ENCODE measurements around the gene LDLRAD2.
"Not testable (repeated sequence)": the region's sequence is repeated elsewhere in the genome, so short reads cannot be mapped to it uniquely, and the experiment has no call there.

The LDLRAD2 gene

DNA sequence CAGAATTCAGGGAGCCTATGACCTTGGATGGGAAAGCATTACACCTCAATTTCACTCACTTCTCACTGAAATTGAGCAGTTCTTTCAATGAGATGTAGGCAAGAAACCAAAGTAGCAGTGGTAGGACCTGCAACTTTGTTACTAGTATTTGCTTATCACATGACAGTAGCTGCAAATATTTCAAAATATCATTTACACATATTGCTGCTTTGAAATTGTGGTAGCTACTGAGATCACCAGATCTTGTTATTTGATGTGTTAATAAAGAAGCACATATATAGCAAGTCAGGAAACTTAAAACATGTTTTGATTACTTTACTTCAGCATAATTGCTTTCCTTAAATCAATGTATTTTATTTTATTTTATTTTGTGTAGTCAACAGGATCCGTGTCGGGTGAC lies 12.9 kb downstream of the LDLRAD2 start:
- no peak for DNase-seq

DNA sequence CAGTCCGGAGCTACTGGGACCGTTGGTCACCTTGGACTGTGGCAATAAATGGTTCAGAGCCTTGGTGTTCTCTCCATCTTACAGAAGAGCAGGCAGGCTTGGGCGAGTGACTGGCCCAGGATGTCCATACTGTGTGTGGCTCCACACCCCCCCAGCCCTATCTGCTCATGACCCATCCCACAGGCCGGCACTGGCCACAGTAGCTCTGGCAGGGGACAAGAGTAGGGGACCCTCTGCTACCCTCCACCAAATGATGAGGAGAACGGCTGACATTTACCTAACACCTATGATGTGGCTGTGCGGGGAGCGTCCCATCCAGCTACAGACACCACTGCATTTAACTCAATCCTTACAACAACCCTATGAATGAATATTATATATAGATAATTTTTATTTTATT lies 13.3 kb downstream of the LDLRAD2 start:
- no peak for DNase-seq

DNA sequence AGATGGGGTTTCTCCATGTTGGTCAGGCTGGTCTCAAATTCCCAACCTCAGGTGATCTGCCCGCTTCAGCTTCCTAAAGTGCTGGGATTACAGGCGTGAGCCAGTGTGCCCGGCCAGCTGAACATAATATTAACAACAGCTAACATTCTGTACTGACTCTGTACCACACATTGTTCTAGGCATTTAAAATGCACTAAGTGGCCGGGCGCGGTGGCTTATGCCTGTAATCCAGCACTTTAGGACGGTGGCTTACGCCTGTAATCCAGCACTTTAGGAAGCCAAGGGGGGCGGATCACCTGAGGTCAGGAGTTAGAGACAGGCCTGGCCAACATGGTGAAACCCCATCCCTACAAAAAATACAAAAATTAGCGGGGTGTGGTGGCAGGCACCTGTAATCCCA lies 14.6 kb downstream of the LDLRAD2 start:
- DNase-seq = not testable (repeated sequence)

DNA sequence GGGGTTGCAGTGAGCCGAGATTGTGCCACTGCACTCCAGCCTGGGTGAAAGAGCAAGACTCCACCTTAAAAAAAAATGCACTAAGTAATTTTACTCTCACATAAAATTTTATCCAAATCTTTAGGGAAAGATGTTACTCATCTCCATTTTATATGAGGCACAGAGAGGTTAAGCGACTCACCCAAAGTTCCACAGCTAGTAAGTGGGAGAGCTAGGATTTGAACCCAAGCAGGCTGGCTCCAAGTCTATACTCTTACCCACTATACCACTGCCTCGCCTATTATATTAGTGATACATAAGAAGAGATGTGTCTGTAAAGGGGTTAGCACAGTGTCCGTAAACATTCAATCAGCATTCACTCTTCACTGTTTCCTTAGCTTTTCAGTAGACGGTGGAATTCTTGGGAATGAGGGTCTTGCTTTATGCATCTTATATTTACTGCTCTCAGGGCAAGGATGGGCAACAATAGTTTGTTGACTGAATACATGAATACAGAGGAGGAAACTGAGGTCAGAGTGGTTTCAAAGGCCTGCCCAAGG lies 15.1 kb downstream of the LDLRAD2 start:
- DNase-seq = no peak

DNA sequence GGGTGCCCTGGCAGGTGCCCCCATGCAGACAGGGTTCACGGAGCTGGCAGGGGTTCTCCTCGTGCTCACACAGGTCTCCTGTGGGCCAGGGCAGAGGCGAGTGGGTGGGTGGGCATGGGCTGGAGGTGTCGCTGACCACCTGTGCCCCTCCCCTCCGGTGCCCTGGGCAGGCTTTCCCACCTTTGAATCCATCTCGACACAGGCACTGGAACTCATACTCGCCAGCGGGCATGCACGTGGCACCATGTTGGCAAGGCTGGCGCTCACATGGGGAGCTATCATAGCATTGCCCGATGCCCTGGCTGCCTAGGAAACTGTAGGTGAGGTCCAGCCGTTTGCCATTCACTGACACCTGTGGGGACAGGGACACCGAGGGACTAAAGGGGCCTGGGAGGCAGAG lies 16.0 kb downstream of the LDLRAD2 start:
- no peak for DNase-seq

DNA sequence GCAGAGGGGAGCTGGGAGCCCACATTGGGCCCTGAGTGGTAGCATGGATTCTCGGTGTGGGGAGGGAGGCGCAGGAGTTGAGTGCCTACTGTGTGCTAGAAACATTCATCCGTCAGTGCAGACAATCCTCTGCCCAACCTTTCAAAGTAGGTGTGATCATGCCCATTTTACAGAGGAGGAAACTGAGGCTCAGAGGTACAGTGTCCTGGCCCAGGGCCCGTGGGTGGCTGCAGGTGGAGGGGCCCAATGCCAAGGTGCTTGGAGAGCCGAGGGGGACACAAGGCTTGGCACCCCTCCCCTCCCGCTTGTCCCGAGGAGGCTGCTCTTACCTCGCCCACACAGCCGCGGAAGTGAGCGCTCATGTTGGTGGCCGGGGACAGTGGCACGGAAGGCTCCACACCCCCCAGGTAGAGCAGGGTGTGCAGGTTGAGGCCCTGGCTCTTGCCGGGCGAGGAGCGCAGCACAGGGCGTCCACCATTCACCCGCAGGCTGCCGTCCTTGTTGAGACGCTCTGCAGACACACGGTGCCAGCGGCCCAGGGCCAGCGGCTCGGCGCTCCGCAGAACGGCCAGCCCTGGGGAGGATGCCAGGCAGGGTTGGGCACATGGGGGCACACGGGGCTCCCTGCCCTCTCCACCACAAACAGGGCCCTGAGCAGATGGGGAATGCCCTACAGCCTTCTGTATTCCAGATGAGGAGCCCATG lies 16.6 kb downstream of the LDLRAD2 start:
- no peak for DNase-seq

DNA sequence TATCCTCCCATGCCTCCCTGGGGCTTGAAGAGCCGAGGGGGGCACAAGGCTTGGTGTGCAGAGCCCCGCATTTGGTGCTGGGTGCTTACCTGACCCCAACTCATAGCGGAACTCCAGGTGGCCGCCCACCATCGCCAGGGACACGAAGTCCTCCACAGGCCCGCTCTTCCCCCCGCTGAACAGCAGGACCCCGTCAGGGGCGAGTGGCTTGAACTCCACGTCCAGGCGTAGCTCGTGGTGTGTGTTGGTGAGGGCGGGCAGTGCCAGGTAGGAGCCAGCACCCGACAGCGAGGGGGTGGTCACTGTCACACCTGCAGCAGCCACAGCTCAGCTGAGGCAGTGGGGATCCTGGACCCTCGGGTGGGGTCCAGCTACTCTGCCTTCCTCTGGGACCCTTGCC lies 17.2 kb downstream of the LDLRAD2 start:
- DNase-seq = no peak

DNA sequence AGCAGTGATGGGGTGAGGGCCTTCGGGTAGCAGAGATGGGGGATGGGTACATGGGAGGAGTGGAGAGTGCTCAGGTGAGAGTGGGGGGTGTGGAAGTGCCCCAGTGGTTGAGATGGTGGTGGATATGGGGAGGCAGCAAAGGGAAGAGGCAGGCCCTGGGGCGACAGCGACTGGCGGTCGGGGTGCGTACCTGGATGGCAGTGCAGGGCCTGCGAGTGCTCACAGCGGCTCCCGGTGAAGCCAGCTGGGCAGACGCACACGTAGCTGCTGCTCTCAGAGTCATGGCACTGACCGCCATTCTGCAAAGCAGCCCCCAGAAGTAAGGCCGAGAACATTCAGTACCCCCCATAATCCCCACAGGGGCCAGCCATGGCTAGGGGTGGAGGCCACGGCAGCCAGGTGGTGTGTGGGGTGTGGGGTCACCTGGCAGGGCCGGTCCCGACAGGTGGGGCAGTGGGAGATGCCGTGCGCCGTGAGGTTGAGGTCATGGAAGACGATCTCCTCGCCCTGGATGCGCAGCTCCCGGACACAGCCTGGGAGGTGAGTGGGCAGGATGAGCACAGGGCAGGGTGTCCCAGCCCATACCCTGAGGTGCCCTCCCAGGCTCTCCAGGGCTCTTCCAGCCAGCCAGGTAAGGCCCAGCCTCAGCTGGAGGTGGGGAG lies 18.9 kb downstream of the LDLRAD2 start:
- no peak for DNase-seq

DNA sequence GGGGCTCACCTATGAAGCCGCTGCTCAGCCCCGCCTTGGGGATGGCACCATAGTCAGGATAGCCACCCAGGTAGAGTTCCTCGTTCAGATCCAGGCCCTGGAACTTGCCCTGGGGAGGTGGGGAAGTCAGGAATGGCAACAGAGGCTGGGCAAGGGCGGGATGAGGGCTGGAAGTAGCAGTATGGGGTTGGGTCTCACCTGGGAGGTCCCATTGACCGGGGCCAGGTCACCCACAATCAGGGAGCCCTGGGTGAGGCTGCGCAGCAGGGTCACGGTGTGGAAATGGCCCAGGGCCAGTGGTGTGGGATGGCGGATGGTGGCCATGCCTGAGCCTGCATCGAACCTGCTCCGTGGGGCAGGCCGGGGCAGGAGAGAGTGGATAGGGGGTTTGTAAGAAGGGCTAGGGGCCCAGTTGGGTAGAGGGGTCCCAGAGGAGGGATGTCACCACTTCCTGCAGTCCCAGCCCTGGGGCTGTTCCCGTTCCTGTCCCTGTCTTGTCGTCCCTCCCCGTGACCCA lies 19.4 kb downstream of the LDLRAD2 start:
- no peak for DNase-seq

DNA sequence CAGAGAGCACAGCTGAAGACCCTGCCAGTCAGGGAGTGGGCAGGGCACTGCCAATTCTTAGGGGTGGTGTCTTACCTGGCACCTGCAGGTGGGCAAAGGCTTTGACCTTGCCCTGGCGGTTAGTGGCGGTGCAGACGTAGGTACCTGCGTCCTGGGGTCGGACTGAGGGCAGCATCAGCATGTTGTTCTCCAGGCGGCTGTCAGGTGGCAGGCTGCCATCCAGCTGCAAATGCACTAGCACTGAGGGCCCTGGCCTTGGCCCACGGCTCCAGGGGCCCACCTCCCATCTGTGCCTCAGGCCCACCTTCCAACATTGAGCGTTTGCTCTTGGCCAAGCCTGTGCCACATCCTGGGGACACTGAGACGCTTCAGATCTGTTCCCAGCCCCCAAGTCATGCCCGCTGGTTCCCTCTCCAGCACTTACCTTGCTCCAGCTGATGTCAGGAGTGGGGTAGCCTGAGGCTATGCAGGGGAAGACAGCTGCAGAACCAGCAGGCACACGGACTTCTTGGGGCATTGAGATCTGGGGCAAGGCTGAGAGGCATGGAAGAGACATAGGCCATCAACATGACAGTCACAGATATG lies 21.4 kb downstream of the LDLRAD2 start:
- DNase-seq = no peak

DNA sequence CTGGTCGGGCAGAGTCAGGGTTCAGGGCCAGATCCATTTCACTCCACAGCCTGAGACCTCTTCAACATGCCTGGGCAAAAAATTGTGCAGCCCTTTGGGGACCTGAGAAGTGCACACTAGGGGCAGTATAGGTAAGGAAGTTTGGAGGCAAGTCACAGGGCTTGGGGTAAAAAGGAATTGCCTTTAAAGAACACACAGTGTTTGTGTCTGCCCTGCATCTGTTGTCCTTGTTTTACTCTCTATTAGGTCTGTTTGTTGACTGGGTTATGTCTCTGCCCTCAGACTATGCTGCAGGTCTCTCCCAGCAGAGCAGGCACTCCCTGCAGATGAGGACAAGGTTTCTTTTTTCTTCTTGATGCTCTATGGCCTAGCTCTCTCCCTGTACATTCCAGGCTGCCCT lies 22.0 kb downstream of the LDLRAD2 start:
- no peak for DNase-seq

DNA sequence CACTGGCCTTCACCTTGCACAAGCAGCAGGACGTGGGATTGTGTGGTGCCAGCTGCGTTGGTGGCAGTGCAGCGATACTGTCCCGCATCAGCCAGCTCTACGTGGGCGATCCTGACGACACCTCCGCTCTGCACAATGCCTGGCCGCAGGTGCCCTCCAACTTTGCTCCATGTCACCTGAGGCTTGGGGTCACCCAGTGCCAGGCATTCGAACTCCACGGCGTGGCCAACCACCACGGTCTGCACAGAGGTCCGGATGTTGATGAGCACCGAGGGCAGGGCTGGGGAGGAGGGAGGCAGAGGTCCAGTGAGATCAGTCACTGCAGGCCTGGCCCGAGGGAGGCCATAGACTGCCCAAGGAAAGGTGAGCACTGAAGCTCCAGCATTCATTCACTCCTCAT lies 22.6 kb downstream of the LDLRAD2 start:
- no peak for DNase-seq

DNA sequence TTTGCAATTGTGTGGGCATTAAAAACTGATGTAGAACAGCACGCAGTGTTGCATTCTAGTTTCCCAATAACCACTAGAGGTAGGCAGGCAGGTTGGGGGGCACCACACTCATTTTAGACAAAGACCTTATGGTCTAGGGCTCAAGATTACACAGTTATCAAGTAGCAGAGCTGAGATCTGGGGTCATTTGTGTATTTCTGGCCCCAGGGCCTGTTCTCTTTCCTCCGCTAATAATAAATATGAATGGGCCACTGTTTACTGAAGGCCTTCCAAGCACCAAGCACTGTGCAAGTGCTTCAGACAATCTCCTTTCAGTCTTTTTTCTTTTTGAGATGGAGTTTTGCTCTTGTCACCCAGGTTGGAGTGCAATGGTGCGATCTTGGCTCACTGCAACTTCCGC lies 23.9 kb downstream of the LDLRAD2 start:
- no peak for DNase-seq

DNA sequence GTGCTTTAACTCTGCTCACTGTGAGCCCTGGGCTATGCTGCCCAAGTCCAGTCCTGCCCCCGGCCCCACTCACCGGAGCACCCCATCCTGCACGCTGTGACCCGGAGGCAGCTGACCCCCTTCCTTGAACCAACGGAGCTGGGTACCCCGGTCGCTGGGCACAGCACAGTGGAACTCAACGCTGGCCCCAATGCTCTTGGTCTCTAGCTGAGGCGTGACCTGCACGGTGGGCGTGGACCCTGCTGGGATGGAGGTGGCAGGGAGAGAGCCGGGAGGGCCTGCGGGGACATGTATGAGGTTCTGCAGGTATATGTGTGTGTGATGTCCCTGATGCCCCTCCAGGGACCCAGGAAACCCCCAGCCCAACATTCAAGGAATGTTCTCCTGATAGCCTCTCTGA lies 24.7 kb downstream of the LDLRAD2 start:
- DNase-seq = no peak

DNA sequence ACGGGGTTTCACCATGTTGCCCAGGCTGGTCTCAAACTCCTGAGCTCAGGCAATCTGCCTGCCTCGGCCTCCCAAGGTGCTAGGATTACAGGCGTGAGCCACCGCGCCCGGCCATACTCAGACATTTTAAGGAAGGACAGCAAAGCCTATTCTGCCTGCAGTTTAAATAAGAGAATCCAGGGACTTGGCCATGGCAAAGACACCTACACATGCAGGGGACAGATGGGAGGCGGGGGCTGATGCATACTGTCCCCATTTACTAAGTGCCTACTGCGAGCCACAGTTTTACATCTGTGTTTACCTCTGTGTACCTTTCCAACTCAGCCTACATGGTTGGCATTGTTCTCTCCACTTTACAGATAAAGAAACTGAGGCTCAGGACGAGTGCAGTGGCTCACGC lies 25.4 kb downstream of the LDLRAD2 start:
- no peak for DNase-seq

DNA sequence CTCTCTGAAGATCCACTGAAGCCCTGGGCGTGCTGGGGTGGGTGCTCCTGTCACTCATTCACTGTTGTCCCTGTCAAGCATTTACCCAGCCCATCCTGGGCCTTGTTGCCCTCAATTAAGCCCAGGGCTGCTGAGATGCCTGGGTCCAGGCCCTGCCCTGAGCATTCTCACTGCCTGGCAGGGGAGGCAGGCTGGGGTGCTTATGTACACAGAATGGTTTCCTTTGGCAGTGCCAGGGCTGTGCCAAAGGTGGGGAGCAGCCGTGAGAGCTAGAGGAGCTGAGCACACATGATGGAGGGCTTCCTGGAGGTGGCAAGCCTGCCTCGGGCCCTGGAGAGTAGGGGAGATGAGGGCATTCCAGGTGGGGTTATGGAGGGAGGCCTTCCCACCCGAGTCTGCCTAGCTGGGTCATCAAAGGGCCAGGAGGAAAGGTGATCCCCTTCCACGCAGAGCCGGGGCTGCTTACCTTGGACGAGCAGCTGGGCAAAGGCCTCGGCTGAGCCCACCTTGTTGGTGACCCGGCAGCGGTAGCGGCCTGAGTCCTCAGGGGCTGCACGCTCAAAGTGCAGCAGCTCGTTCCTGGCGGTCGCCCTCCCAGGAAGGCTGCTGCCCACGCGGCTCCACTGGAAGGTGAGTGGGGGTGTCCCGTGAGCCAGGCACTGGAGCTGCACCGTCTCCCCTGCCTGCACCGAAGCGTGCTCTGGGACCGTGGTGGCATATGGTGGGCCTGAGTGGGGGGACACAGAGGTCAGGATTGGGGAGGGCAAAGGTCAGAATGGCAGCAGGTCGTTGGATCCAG lies 26.5 kb downstream of the LDLRAD2 start:
- no peak for DNase-seq

DNA sequence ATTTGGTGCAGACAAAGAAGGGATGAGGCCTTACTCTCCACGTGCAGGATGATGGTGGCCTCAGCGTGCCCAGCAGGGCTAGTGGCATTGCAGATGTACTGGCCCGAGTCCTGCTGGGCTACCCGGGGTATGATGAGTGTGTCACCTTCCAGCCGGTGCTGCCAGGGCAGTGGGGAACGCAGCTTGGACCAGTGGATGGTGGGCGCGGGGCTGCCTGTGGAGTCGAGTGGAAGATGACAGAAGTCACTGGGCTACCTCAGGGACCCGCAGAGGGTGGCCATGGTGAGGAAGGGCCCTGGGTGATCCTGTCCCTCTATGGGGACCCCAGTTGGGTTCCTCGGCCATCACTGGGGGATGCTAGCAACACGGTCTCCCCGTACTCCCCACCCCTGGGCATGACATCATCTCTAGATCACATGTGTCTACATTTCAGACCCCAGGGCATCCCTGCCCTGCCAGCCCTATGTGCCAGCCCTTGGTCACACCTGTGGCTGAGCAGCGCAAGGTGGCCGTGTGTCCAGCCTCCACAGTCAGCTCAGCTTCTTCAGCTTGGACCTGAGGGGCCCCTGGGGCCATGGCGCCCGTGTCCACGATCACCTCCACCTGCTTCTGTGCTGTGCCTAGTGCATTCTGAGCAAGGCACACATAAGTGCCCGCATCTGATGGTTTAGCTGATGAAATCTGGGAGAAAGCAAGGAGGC lies 27.4 kb downstream of the LDLRAD2 start:
- no peak for DNase-seq

DNA sequence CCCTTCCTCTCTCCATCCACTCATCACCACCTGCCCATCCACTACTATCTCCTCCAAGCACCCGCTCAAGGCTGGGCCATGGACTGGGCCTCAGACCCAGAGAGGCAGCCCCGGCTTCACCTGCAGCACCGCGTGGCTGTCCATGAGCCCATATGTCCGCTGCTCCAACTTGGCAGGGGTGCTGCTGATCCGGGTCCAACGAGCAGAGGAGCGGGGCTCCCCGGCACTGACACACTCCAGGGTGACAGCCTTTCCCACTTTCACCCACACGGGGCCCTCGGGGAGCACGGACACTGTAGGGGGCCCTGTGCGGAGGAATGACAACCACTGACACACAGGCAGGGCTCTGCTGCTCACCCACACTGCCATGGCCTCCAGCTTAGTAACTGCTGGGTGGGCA lies 28.9 kb downstream of the LDLRAD2 start:
- no peak for DNase-seq

DNA sequence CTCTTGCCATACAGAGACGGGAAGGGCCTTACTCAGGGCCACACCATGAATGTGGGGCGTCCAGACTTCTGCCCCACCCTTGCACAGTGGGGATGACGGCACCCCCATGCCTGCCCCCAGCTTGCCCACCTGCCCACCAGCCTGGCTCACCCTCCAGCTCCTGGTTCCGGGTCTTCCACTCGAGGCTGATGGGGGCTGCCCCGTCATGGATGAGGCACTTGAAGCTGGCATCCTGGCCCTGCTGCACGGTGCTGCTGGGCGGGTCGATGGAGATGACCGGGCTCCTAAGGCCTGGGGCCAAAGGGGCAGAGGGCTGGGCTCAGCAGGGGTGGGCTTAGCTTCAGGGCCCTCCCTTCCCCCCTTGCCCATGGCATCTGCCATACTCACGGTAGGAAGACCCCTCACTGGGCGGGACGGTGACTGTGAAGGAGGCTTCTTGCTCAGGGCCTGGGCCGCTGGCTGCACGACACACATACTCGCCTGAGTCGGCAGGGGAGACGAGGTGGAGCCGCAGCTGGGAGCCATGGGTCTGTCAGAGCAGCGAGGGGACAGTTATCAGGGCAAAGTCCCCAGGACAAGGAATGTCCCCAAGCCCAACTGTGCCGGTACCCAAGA lies 29.9 kb downstream of the LDLRAD2 start:
- DNase-seq = no peak

DNA sequence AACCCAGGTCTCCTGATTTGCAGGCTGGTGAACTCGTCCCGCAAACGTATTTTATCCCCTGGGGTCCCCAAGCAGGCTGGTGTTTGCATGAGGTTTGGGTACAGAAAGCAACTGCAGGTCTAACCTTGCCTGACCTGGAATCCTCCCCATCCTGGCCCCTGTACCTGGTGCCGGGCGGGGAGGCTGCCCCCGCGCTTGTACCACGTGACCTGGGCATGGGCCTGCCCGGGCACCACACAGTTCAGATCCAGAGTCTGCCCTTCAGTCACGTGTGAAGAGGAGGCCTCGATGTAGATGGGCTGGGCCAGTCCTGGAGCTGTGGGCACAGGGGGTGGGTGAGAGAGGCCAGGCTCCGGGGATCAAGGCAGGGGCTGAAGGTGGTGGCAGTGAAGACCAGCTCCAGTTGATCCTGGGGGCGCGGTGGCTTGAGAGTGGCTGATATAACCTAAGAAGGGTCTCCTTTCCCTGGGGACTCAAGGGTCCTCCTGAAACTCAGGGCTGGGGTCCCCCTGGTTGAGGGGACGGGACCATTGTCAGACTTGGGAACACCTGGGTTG lies 30.6 kb downstream of the LDLRAD2 start:
- DNase-seq = no peak

DNA sequence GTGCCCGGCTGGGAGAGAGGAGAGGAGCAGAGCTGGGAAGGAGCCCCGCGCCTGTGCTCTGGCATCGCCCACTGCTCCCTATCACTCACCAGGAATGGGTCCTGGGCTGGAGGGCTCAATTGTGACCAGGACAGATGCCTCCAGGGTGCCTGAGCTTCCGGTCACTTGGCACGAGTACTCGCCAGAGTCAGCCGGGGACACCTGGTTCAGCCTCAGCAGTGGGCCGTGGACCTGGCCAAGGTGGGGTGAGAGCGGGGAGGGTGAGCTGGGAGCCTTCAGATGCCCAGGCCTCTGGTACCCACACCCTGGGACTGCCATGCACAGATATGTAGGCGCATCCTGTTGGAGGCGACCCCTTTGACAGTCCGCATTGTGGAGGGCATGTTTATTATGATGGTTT lies 31.1 kb downstream of the LDLRAD2 start:
- DNase-seq = no peak

DNA sequence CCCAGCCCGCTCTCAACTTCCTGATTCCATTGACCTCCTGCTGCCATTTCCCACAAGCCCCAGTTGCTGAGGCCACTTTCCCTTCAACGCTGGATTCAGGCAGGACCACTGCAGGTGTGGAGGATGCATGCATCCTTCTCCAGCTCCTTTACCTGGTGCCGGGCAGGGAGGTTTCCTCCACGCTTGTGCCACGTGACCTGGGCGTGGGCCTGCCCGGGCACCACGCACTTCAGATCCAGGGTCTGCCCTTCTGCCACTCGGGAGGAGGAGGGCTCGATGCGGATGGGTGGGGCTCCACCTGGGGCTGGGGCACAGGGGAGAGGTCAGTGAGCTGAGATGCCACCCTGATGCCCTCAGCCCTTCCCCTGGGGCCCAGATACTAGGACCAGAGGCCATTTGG lies 31.9 kb downstream of the LDLRAD2 start:
- DNase-seq = no peak
